ENCODE measurements around the gene TMEM121B. TPM values are rescaled to one million over a fixed set of nuclear protein-coding genes. Genes with fewer than 3 reads are reported as not detected.

The TMEM121B gene
- total and polyA plus RNA-seq, 2 experiments from 2014 or later, result 2.0 to 7.2 TPM

DNA sequence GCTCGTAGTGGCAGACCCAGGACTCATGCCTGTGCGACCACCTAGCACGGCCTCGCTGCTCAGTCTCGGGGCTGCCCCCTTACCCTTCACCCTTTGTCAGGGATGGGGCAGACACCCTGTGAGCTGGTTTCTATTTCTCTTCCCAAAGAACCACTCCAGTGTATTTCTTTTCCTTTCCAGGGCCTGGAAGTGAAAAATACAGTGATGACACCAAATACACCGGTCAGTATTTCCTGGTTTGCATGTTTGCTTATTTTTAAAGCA is 13.7 kb downstream of the TMEM121B start:
- H4K20me1 ChIP-seq (replicated peaks; ENCODE audit: insufficient read depth), result no peaks in the 10 kb centered on the region
- H3F3A ChIP-seq (replicated peaks; ENCODE audit: low read depth), result 0 out of 2 replicates have a peak, but pooled peaks cover 2% of the 10 kb centered on the region
- no peaks in the 10 kb centered on the region for H3K27me3 ChIP-seq (ENCODE audit: insufficient read depth)
- DNase-seq (ENCODE audit: low spot score) (no peak), ATAC-seq (no peak)
- no peak overlapping the region for H3K4me2 ChIP-seq
- no peak overlapping the region for H3K27ac ChIP-seq (ENCODE audit: low read depth)
- H3K79me2 ChIP-seq (replicated peaks; ENCODE audit: insufficient read depth), result no peaks in the 10 kb centered on the region
- TF ChIP-seq ZNF114 (CRISPR knock-in tag; IDR thresholded peaks at IDR 0.05), result no peak
- TF ChIP-seq, protein P1, sequence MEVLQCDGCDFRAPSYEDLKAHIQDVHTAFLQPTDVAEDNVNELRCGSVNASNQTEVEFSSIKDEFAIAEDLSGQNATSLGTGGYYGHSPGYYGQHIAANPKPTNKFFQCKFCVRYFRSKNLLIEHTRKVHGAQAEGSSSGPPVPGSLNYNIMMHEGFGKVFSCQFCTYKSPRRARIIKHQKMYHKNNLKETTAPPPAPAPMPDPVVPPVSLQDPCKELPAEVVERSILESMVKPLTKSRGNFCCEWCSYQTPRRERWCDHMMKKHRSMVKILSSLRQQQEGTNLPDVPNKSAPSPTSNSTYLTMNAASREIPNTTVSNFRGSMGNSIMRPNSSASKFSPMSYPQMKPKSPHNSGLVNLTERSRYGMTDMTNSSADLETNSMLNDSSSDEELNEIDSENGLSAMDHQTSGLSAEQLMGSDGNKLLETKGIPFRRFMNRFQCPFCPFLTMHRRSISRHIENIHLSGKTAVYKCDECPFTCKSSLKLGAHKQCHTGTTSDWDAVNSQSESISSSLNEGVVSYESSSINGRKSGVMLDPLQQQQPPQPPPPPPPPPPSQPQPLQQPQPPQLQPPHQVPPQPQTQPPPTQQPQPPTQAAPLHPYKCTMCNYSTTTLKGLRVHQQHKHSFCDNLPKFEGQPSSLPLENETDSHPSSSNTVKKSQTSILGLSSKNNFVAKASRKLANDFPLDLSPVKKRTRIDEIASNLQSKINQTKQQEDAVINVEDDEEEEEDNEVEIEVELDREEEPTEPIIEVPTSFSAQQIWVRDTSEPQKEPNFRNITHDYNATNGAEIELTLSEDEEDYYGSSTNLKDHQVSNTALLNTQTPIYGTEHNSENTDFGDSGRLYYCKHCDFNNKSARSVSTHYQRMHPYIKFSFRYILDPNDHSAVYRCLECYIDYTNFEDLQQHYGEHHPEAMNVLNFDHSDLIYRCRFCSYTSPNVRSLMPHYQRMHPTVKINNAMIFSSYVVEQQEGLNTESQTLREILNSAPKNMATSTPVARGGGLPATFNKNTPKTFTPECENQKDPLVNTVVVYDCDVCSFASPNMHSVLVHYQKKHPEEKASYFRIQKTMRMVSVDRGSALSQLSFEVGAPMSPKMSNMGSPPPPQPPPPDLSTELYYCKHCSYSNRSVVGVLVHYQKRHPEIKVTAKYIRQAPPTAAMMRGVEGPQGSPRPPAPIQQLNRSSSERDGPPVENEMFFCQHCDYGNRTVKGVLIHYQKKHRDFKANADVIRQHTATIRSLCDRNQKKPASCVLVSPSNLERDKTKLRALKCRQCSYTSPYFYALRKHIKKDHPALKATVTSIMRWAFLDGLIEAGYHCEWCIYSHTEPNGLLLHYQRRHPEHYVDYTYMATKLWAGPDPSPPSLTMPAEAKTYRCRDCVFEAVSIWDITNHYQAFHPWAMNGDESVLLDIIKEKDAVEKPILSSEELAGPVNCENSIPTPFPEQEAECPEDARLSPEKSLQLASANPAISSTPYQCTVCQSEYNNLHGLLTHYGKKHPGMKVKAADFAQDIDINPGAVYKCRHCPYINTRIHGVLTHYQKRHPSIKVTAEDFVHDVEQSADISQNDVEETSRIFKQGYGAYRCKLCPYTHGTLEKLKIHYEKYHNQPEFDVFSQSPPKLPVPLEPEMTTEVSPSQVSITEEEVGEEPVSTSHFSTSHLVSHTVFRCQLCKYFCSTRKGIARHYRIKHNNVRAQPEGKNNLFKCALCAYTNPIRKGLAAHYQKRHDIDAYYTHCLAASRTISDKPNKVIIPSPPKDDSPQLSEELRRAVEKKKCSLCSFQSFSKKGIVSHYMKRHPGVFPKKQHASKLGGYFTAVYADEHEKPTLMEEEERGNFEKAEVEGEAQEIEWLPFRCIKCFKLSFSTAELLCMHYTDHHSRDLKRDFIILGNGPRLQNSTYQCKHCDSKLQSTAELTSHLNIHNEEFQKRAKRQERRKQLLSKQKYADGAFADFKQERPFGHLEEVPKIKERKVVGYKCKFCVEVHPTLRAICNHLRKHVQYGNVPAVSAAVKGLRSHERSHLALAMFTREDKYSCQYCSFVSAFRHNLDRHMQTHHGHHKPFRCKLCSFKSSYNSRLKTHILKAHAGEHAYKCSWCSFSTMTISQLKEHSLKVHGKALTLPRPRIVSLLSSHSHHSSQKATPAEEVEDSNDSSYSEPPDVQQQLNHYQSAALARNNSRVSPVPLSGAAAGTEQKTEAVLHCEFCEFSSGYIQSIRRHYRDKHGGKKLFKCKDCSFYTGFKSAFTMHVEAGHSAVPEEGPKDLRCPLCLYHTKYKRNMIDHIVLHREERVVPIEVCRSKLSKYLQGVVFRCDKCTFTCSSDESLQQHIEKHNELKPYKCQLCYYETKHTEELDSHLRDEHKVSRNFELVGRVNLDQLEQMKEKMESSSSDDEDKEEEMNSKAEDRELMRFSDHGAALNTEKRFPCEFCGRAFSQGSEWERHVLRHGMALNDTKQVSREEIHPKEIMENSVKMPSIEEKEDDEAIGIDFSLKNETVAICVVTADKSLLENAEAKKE (CRISPR knock-in tag; IDR thresholded peaks at IDR 0.05), result no peak
- TF ChIP-seq, protein P2, sequence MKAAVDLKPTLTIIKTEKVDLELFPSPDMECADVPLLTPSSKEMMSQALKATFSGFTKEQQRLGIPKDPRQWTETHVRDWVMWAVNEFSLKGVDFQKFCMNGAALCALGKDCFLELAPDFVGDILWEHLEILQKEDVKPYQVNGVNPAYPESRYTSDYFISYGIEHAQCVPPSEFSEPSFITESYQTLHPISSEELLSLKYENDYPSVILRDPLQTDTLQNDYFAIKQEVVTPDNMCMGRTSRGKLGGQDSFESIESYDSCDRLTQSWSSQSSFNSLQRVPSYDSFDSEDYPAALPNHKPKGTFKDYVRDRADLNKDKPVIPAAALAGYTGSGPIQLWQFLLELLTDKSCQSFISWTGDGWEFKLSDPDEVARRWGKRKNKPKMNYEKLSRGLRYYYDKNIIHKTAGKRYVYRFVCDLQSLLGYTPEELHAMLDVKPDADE (IDR thresholded peaks at IDR 0.05), result no peak
- TF ChIP-seq JUNB (IDR thresholded peaks at IDR 0.05; ENCODE audit: unreplicated experiment), result no peak
- TF ChIP-seq NANOG (IDR thresholded peaks at IDR 0.05; ENCODE audit: borderline replicate concordance), result no peak
- TF ChIP-seq EZH2 (IDR thresholded peaks at IDR 0.05; ENCODE audit: low read depth, unreplicated experiment), result no peak
- TF ChIP-seq CREB1 (CRISPR knock-in tag; IDR thresholded peaks at IDR 0.05; ENCODE audit: low read depth), result no peak
- no peak for TF ChIP-seq POLR2AphosphoS5 (IDR thresholded peaks at IDR 0.05; ENCODE audit: low read depth)
- H3K4me1 Mint-ChIP-seq, result peaks cover 10% of the 10 kb centered on the region; the same call in 2 of the 3 replicates
- peaks cover 5% of the 10 kb centered on the region for H3K27me3 Mint-ChIP-seq (ENCODE audit: insufficient read depth, low read depth, poor library complexity)
- no peaks in the 10 kb centered on the region; the same call in 1 of the 2 replicates for H3K36me3 ChIP-seq (ENCODE audit: insufficient read depth)
- no peak overlapping the region for H3K27ac Mint-ChIP-seq
- H3K36me3 Mint-ChIP-seq (ENCODE audit: low read depth), result peaks cover 3% of the 10 kb centered on the region; the same call in 2 of the 3 replicates
- no peaks in the 10 kb centered on the region; the same call in 2 of the 3 replicates for H3K9me3 Mint-ChIP-seq
- H3K4me3 Mint-ChIP-seq, result no peak overlapping the region
- H2AFZ ChIP-seq, result no peak overlapping the region
- H3K4me3 ChIP-seq, result no peak overlapping the region
- H3K4me1 ChIP-seq (ENCODE audit: insufficient read depth), result no peaks in the 10 kb centered on the region
- H3K9me2 ChIP-seq (ENCODE audit: insufficient read depth), result no peaks in the 10 kb centered on the region

All from GM23338 (cell line).